ENCODE results near the gene RACGAP1. TPM values are rescaled to one million over a fixed set of nuclear protein-coding genes. Genes with fewer than 3 reads are reported as not detected.

Gene RACGAP1
- total RNA-seq, 1 experiment from 2014 or later = 95.3 TPM

DNA sequence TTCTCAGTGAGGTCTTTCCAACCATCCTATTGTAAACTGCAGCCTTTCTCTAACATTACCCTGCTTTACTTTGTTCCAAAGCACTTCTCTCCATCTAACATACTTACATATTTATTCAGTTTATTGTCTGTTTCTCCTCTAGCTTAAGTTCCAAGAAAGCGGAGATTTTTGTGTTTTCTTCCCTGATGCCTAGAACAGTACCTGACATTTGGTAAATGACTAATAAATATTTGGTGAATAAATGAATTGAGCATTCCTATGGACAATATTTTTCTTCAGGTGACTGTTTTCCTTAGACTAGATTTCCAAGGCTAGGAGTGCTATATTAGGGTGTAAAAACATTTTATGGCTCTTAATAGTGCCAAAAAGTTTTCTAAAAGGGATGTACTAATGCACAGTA, 2.4 kb downstream of the RACGAP1 start:
- H3K9me2 ChIP-seq (replicated peaks; ENCODE audit: low read length) = no peaks in the 10 kb centered on the region
- peaks cover 74% of the 10 kb centered on the region for H3K79me2 ChIP-seq (ENCODE audit: low read length)
- no peak for ATAC-seq
- no peaks in the 10 kb centered on the region for H3F3A ChIP-seq (ENCODE audit: low read length, unreplicated experiment)
- peak overlapping the region; percentile 84 for H3K4me2 ChIP-seq (ENCODE audit: low read length)
- H3K4me1 ChIP-seq (ENCODE audit: insufficient read depth, low read length) = peaks cover 14% of the 10 kb centered on the region
- intact Hi-C loops (cut with micrococcal nuclease) = no loop called here
- H2AFZ ChIP-seq (ENCODE audit: low read length) = no peak overlapping the region
- no peak for DNase-seq
- POLR2A ChIA-PET (ENCODE audit: unreplicated experiment) = no interaction called here
- peaks cover 25% of the 10 kb centered on the region for H4K20me1 ChIP-seq (ENCODE audit: low read length)
- no peaks in the 10 kb centered on the region for H3K27me3 ChIP-seq (ENCODE audit: low read length)
- no TSS peak for BruUV-seq (replicated peaks)
- TF ChIP-seq, protein P1, sequence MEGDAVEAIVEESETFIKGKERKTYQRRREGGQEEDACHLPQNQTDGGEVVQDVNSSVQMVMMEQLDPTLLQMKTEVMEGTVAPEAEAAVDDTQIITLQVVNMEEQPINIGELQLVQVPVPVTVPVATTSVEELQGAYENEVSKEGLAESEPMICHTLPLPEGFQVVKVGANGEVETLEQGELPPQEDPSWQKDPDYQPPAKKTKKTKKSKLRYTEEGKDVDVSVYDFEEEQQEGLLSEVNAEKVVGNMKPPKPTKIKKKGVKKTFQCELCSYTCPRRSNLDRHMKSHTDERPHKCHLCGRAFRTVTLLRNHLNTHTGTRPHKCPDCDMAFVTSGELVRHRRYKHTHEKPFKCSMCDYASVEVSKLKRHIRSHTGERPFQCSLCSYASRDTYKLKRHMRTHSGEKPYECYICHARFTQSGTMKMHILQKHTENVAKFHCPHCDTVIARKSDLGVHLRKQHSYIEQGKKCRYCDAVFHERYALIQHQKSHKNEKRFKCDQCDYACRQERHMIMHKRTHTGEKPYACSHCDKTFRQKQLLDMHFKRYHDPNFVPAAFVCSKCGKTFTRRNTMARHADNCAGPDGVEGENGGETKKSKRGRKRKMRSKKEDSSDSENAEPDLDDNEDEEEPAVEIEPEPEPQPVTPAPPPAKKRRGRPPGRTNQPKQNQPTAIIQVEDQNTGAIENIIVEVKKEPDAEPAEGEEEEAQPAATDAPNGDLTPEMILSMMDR (conservative IDR thresholded peaks at IDR 0.05; ENCODE audit: low read depth, low read length) = no peak
- TF ChIP-seq EZH2phosphoT487 (IDR thresholded peaks at IDR 0.05; ENCODE audit: borderline replicate concordance, low read length) = no peak
- no peak for TF ChIP-seq EZH2 (IDR thresholded peaks at IDR 0.05; ENCODE audit: low read length, unreplicated experiment)
- H3K4me3 ChIP-seq (ENCODE audit: low read length) = peak overlapping the region; percentile 82; the same call in 1 of the 2 replicates
- CTCF ChIA-PET = interaction anchor here (0.7 kb wide), 1 partner anchor 731 kb away, joined by 4 read pairs; no protein-coding TSS in a partner anchor
- no peaks in the 10 kb centered on the region for H3K9me3 ChIP-seq (ENCODE audit: low read length)
- H3K9ac ChIP-seq (ENCODE audit: low read length) = no peak overlapping the region
- no peak overlapping the region for H3K27ac ChIP-seq (ENCODE audit: low read length)
- H3K36me3 ChIP-seq (ENCODE audit: low read depth, low read length) = peaks cover 16% of the 10 kb centered on the region

DNA sequence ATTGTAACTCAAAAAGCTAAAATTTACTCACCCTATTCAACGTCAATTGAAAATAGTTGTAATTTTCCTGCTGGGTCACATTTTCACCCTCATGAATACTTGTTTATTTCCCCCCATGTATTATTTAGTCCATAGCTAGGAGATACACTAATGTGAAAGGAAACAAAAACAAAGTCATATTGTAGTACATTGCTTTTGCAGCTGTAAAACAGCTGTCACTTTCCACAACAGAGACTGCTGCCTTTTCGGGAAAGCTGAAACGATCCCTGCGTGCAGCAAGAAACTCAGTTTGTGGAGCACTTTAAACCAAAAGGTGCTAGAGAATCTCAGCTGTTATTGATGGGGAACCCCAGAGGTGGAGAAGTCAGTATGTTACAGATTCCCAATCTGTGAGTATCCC, 4.3 kb downstream of the RACGAP1 start:
- H3K36me3 ChIP-seq (ENCODE audit: low read depth, low read length) = peaks cover 22% of the 10 kb centered on the region
- intact Hi-C loops (cut with micrococcal nuclease) = no loop called here
- DNase-seq (no peak), ATAC-seq (no peak)
- H3K4me1 ChIP-seq (ENCODE audit: insufficient read depth, low read length) = peaks cover 14% of the 10 kb centered on the region
- H3K27ac ChIP-seq (ENCODE audit: low read length) = no peak overlapping the region
- ChIA-PET CTCF (no interaction called here), POLR2A (ENCODE audit: unreplicated experiment) (interaction anchor here (0.6 kb wide), 1 partner anchor 178 kb away, joined by 4 read pairs; the partner anchor contains the start of gene BCDIN3D)
- no peak overlapping the region for H2AFZ ChIP-seq (ENCODE audit: low read length)
- H3K4me2 ChIP-seq (ENCODE audit: low read length) = peak overlapping the region; percentile 23; the same call in 1 of the 2 replicates
- H3K79me2 ChIP-seq (ENCODE audit: low read length) = peaks cover 93% of the 10 kb centered on the region
- H4K20me1 ChIP-seq (ENCODE audit: low read length) = peaks cover 25% of the 10 kb centered on the region
- no peaks in the 10 kb centered on the region for H3F3A ChIP-seq (ENCODE audit: low read length, unreplicated experiment)
- H3K27me3 ChIP-seq (ENCODE audit: low read length) = no peaks in the 10 kb centered on the region
- no TSS peak for BruUV-seq (replicated peaks)
- no peaks in the 10 kb centered on the region for H3K9me2 ChIP-seq (replicated peaks; ENCODE audit: low read length)
- TF ChIP-seq, protein P1 (conservative IDR thresholded peaks at IDR 0.05; ENCODE audit: low read depth, low read length) = no peak
- no peak for TF ChIP-seq EZH2phosphoT487 (IDR thresholded peaks at IDR 0.05; ENCODE audit: borderline replicate concordance, low read length)
- TF ChIP-seq EZH2 (IDR thresholded peaks at IDR 0.05; ENCODE audit: low read length, unreplicated experiment) = no peak
- H3K4me3 ChIP-seq (ENCODE audit: low read length) = no peak overlapping the region
- H3K9me3 ChIP-seq (ENCODE audit: low read length) = no peaks in the 10 kb centered on the region
- H3K9ac ChIP-seq (ENCODE audit: low read length) = no peak overlapping the region

DNA sequence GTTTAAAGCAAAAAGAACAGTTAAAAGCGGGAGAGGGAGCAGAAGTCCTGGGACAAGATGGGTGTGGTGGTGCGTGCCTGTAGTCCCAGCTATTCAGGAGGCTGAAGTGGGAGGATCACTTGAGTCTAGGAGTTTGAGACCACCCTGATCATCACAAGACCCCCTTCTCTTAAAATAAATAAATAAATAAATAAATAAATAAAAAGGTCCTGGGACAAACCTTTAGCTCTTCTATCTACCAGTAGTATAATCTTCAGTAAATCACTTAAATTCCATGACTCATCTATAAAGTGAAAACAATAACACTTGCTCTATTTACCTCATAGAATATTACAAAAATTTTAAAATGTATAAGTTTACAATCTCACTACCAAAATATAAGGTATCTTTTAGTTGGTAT, 5.8 kb downstream of the RACGAP1 start:
- ATAC-seq (no peak), DNase-seq (no peak)
- intact Hi-C loops (cut with micrococcal nuclease) = no loop called here
- H4K20me1 ChIP-seq (ENCODE audit: low read length) = peaks cover 25% of the 10 kb centered on the region
- no peak overlapping the region for H3K27ac ChIP-seq (ENCODE audit: low read length)
- no peak overlapping the region for H2AFZ ChIP-seq (ENCODE audit: low read length)
- TF ChIP-seq EZH2phosphoT487 (IDR thresholded peaks at IDR 0.05; ENCODE audit: borderline replicate concordance, low read length) (no peak), EZH2 (IDR thresholded peaks at IDR 0.05; ENCODE audit: low read length, unreplicated experiment) (no peak)
- TF ChIP-seq, protein P1 (conservative IDR thresholded peaks at IDR 0.05; ENCODE audit: low read depth, low read length) = no peak
- no peak overlapping the region for H3K4me3 ChIP-seq (ENCODE audit: low read length)
- H3K9ac ChIP-seq (ENCODE audit: low read length) = no peak overlapping the region
- H3K9me2 ChIP-seq (replicated peaks; ENCODE audit: low read length) = no peaks in the 10 kb centered on the region
- ChIA-PET CTCF (no interaction called here), POLR2A (ENCODE audit: unreplicated experiment) (no interaction called here)
- no peaks in the 10 kb centered on the region for H3K9me3 ChIP-seq (ENCODE audit: low read length)
- H3K79me2 ChIP-seq (ENCODE audit: low read length) = peaks cover 96% of the 10 kb centered on the region
- H3K27me3 ChIP-seq (ENCODE audit: low read length) = no peaks in the 10 kb centered on the region
- H3K36me3 ChIP-seq (ENCODE audit: low read depth, low read length) = peaks cover 23% of the 10 kb centered on the region
- no peak overlapping the region for H3K4me2 ChIP-seq (ENCODE audit: low read length)
- no peaks in the 10 kb centered on the region for H3F3A ChIP-seq (ENCODE audit: low read length, unreplicated experiment)
- H3K4me1 ChIP-seq (ENCODE audit: insufficient read depth, low read length) = peaks cover 14% of the 10 kb centered on the region
- BruUV-seq (replicated peaks) = no TSS peak

All from PC-3 (cell line).